K562 (cell line): Measurements from ENCODE around the gene PRDM16. TPM values are rescaled to one million over a fixed set of nuclear protein-coding genes. Genes with fewer than 3 reads are reported as not detected.
A peak's percentile ranks its signal among the peaks of the same experiment; 100 is the strongest.
"Not testable (repeated sequence)": the region's sequence is repeated elsewhere in the genome, so short reads cannot be mapped to it uniquely, and the experiment has no call there.

Experiments
- ATAC-seq: fragments of 200-7000 bp; cut with Tn5 transposase; 3 replicates; pipeline ENCODE4 v1.9.1; 2020; ENCODE audit warnings: moderate library complexity
- BruUV-seq: library from RNA; stranded (reverse); fragments of 400-500 nt; replicated peaks from 2 replicates; lab custom pipeline; 2021; lab: Mats Ljungman, UMichigan
- CTCF ChIA-PET: fragments of 300-600 bp; formaldehyde crosslinking; extraction: SDS; loops from one replicate; lab custom pipeline; 2021; ENCODE audit warnings: low intra/inter-chr PET ratio; lab: Yijun Ruan, JAX
- POLR2A ChIA-PET: fragments of 300-600, 350-650 bp; sonication (Branson Sonifier 250); formaldehyde crosslinking; extraction: SDS; loops from one replicate; lab custom pipeline; 2021; ENCODE audit warnings: antibody characterized with exemption, inconsistent platforms; lab: Yijun Ruan, JAX
- DNase-seq, 4 experiments: peaks; one replicate each; pipeline versions ENCODE4 v3.0.0 to v3.0.0-alpha.2; 2011 to 2018; ENCODE audit warnings: low spot score in 3 of 4, mixed read lengths in 3 of 4; ENCODE audit errors: extremely low read depth in 1 of 4
- FAIRE-seq: peaks from 2 replicates; lab custom pipeline; 2011; peaks lifted over from hg19 to GRCh38; lab: Jason Lieb, UNC
- H2AFZ ChIP-seq: 2 replicates; pipeline ENCODE4 v1.6.0; 2011; ENCODE audit warnings: low read depth, low read length, control low read depth, inconsistent platforms
- H3K27ac ChIP-seq: fragments of 200-600 bp; 3 replicates; pipeline ENCODE4 v1.8.0; 2011; ENCODE audit warnings: low read depth, mild to moderate bottlenecking, control low read depth, inconsistent platforms, low read length, moderate library complexity, mixed read lengths; ENCODE audit errors: extremely low read depth
- H3K27me3 ChIP-seq, 2 experiments: fragments of 300-600 bp in 1 of 2; 2 replicates in 1 of 2; 3 replicates in 1 of 2; pipeline versions ENCODE4 v1.6.0 to v1.8.0; 2011; ENCODE audit warnings: inconsistent platforms in 2 of 2, low read length in 2 of 2, mild to moderate bottlenecking in 1 of 2, mixed read lengths in 1 of 2, moderate library complexity in 1 of 2; ENCODE audit not compliant: control insufficient read depth in 2 of 2, insufficient read depth in 2 of 2
- H3K36me3 ChIP-seq: fragments of 300-600 bp; 3 replicates; pipeline ENCODE4 v1.8.0; 2011; ENCODE audit warnings: mild to moderate bottlenecking, low read length, inconsistent platforms; ENCODE audit not compliant: control insufficient read depth, insufficient read depth
- H3K4me1 ChIP-seq, 2 experiments: fragments of 200-600 bp in 1 of 2; replicated peaks in 1 of 2; 2 replicates in 1 of 2; 3 replicates in 1 of 2; pipeline versions ENCODE4 v1.5.1 to v1.8.0; 2011; ENCODE audit warnings: inconsistent platforms in 2 of 2, low read length in 2 of 2, mild to moderate bottlenecking in 1 of 2, mixed read lengths in 1 of 2, moderate library complexity in 1 of 2; ENCODE audit not compliant: control insufficient read depth in 2 of 2, insufficient read depth in 2 of 2
- H3K4me2 ChIP-seq: 2 replicates; pipeline ENCODE4 v1.6.1; 2011; ENCODE audit warnings: low read length, control low read depth, inconsistent platforms, mixed read lengths; ENCODE audit not compliant: insufficient read depth
- H3K4me3 ChIP-seq: fragments of 200-600 bp; sonication (generic), shearing (Covaris generic); 2 replicates; pipeline ENCODE4 v1.5.1; 2016; ENCODE audit warnings: control low read depth, inconsistent platforms
- H3K79me2 ChIP-seq: fragments of 200-600 bp; 3 replicates; pipeline ENCODE4 v1.8.0; 2011; ENCODE audit warnings: low read length, inconsistent platforms; ENCODE audit not compliant: control insufficient read depth, insufficient read depth
- H3K9ac ChIP-seq, 2 experiments: 2 replicates each; pipeline versions ENCODE4 v1.6.0 to v1.6.1; 2011; ENCODE audit warnings: low read depth in 2 of 2, low read length in 2 of 2, control low read depth in 1 of 2, inconsistent platforms in 1 of 2, mild to moderate bottlenecking in 1 of 2, mixed read lengths in 1 of 2; ENCODE audit not compliant: insufficient read depth in 1 of 2
- H3K9me1 ChIP-seq: one replicate; pipeline ENCODE4 v1.6.0; 2011; ENCODE audit warnings: inconsistent platforms, mild to moderate bottlenecking, low read length, moderate library complexity; ENCODE audit not compliant: control insufficient read depth, insufficient read depth
- H3K9me3 ChIP-seq: replicated peaks from 2 replicates; pipeline ENCODE4 v1.5.1; 2011; ENCODE audit warnings: low read depth, low read length, inconsistent platforms; ENCODE audit not compliant: control insufficient read depth, insufficient read depth
- H4K20me1 ChIP-seq: replicated peaks from 2 replicates; pipeline ENCODE4 v1.6.1; 2011; ENCODE audit warnings: low read length, inconsistent platforms, mixed read lengths; ENCODE audit not compliant: control insufficient read depth, insufficient read depth
- CBFA2T3 ChIP-seq: fragments of 450-650 bp; IDR thresholded peaks from 2 replicates; pipeline ENCODE4 v1.6.1; 2017
- FOXM1 ChIP-seq, 2 experiments: fragments of 450-650 bp in 1 of 2; sonication (generic) in 1 of 2; formaldehyde crosslinking in 1 of 2; IDR thresholded peaks; 2 replicates each; pipeline versions ENCODE4 v1.6.1 to v1.9.0; 2017 to 2022; ENCODE audit warnings: low read depth in 2 of 2, mild to moderate bottlenecking in 2 of 2, missing genetic modification reagents in 1 of 2, moderate library complexity in 1 of 2
- KAT8 ChIP-seq: fragments of 450-650 bp; IDR thresholded peaks from 2 replicates; pipeline ENCODE4 v1.6.1; 2016; ENCODE audit warnings: low read depth, mild to moderate bottlenecking
- MAX ChIP-seq: sonication (generic); formaldehyde crosslinking; IDR thresholded peaks from 2 replicates; pipeline ENCODE4 v1.9.0; 2022; ENCODE audit warnings: mild to moderate bottlenecking, missing genetic modification reagents
- NR2C1 ChIP-seq, 2 experiments: fragments of 450-650 bp; IDR thresholded peaks; 2 replicates each; pipeline ENCODE4 v1.6.1; 2017; ENCODE audit warnings: mild to moderate bottlenecking in 2 of 2, antibody characterized with exemption in 1 of 2, inconsistent platforms in 1 of 2, missing compliant biosample characterization in 1 of 2, missing genetic modification characterization in 1 of 2
- NR2C2 ChIP-seq, 2 experiments: fragments of 200-800 bp in 1 of 2; sonication (Bioruptor generic) in 1 of 2; sonication (generic) in 1 of 2; formaldehyde crosslinking in 1 of 2; IDR thresholded peaks; 2 replicates each; pipeline versions ENCODE4 v1.6.1 to v1.8.0; 2016 to 2022; ENCODE audit warnings: mild to moderate bottlenecking in 1 of 2, missing compliant biosample characterization in 1 of 2, missing genetic modification characterization in 1 of 2, missing genetic modification reagents in 1 of 2
- POLR2G ChIP-seq: fragments of 200-400 bp; formaldehyde crosslinking; IDR thresholded peaks from 2 replicates; pipeline ENCODE4 v1.6.1; 2017; ENCODE audit warnings: low read depth, mild to moderate bottlenecking, antibody characterized with exemption, low read length, moderate library complexity
- RFX7 ChIP-seq: fragments of 250-450 bp; sonication (Bioruptor Pico); IDR thresholded peaks from 2 replicates; pipeline ENCODE4 v1.5.1; 2021; ENCODE audit warnings: mild to moderate bottlenecking
- YY1 ChIP-seq, 3 experiments: IDR thresholded peaks; 2 replicates each; pipeline ENCODE4 v1.6.1; 2011; ENCODE audit warnings: low read length in 2 of 3, mild to moderate bottlenecking in 2 of 3, moderate library complexity in 2 of 3, borderline replicate concordance in 1 of 3, control low read depth in 1 of 3, low read depth in 1 of 3; ENCODE audit not compliant: insufficient read depth in 3 of 3, insufficient replicate concordance in 2 of 3, control insufficient read depth in 1 of 3, insufficient read length in 1 of 3; ENCODE audit errors: extremely low read depth in 1 of 3
- ZNF121 ChIP-seq: sonication (generic); formaldehyde crosslinking; conservative IDR thresholded peaks from 2 replicates; pipeline ENCODE4 v1.8.0; 2022; ENCODE audit warnings: missing genetic modification reagents
- ZNF316 ChIP-seq: fragments of 450-650 bp; IDR thresholded peaks from 2 replicates; pipeline ENCODE4 v1.6.1; 2016
- WGBS: fragments of 100-300 bp; shearing (Covaris generic); methylation state at CpG from one replicate; pipeline ENCODE4 v1.1.6; 2016; ENCODE audit warnings: low coverage, mixed read lengths; ENCODE audit not compliant: insufficient coverage; ENCODE audit errors: missing lambda C conversion rate; 5-methylcytosine and 5-hydroxymethylcytosine counted together
- in situ Hi-C: fragments of 300-500 bp; cut with MboI; formaldehyde crosslinking; loops from 4 replicates; pipeline ENCODE4 v1.15.0; 2018; ENCODE audit warnings: inconsistent platforms, mixed read lengths
- intact Hi-C: fragments of 100-400 bp; cut with micrococcal nuclease; formaldehyde crosslinking; loops from 2 replicates; pipeline ENCODE4 v1.14.2; 2022
- polyA plus RNA-seq, 8 experiments: library from polyadenylated mRNA; depleted of rRNA in 4 of 8; stranded (reverse) in 5 of 8; unstranded in 3 of 8; fragments of >200 nt; fragmentation: Nextera tagmentation in 2 of 8; fragmentation: Illumina TruSeq in 1 of 8; extraction: Ambion mirVana in 2 of 8; extraction: Trizol in 1 of 8; gene quantifications; 2 replicates each; pipeline versions ENCODE4 v1.2.1 to v1.2.3, GENCODE V29; 2011 to 2014; ENCODE audit warnings: inconsistent platforms in 1 of 8, missing spikeins in 1 of 8
- total RNA-seq, 7 experiments: library from RNA; depleted of rRNA in 6 of 7; stranded (reverse); fragments of >200 nt in 6 of 7; fragmentation: Illumina TruSeq in 2 of 7; extraction: Trizol in 2 of 7; gene quantifications; 2 replicates each; pipeline versions ENCODE4 v1.2.1 to v1.2.3, GENCODE V29; 2011 to 2021; ENCODE audit warnings: low replicate concordance in 1 of 7

Gene PRDM16
- total and polyA plus RNA-seq, 9 of the 15 experiments (the other 6 are each of a cell fraction or from before 2014, with no cell fraction given): 0.10 to 0.27 TPM; not detected in 7

DNA sequence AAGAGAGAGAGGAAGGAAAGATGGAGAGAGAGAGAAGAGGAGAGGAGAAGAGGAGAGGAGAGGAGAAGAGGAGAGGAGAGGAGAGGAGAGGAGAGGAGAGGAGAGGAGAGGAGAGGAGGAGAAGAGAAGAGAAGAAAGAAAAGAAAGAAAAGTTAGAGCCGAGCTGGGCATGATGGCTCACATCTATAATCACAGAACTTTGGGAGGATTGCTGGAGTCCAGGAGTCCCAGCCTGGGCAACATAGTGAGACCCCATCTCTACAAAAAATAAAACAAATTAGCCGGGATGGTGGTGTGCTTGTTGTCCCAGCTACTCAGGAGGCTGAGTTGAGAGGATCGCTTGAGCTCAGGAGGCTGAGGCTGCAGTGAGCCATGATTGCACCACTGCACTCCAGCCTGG is 171.0 kb downstream of the PRDM16 start:
- CTCF ChIA-PET: not testable (repeated sequence)

DNA sequence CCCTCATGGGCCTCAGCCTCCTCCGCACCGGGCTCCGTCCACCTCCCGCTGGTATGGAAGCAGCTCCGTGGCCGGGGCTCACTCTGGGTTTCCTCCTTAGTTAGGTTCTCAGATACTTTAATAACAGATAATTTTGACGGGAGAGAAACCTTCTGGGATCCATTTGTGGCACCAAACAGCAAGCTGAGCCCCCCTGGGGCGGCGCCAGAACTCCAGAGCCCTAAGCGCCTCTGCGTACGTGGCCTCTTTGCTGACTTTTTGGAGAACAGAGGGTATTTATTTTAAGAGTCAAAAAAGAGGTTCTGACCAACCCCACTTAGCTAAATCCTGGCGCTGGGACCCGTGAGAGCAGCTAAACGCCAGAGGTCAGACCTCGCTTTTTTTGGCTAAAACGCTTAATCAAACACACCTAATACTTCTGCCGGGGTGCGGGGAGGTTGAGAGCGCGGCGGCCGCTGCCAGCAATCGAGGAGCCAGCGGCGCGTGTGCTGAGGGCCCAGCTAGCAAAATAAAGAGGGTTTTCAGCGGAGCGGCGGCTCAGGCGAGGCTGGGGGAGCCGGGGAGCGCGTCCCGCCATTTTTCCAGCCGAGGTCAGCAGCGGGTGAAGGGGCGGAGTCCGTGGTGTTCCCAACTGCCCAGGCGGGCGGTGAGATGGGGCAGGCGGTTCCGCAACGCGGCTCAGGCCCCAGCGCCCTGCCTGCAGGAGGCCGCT is 171.7 kb downstream of the PRDM16 start:
- POLR2A ChIA-PET: interaction anchor here (0.7 to 1.5 kb wide), 2 partner anchors 9 to 110 kb away, joined by 3 to 7 read pairs; no protein-coding TSS in a partner anchor
- H3K4me2 ChIP-seq: peak overlapping the region; percentile 33; the same call in 1 of the 2 replicates
- H3K9me3 ChIP-seq: no peaks in the 10 kb centered on the region
- intact Hi-C loops: no loop called here
- FAIRE-seq (no peak), DNase-seq (peak; percentile 28 to 64 (median 60)), ATAC-seq (peak; percentile 76)
- peak overlapping the region in 1 of 2 experiments; percentile 73; a peak in 2 of 4 replicates for H3K9ac ChIP-seq
- H3K36me3 ChIP-seq: no peaks in the 10 kb centered on the region
- BruUV-seq: no TSS peak
- no peak overlapping the region for H3K27ac ChIP-seq
- in situ Hi-C loops: no loop called here
- H3K4me3 ChIP-seq: no peak overlapping the region
- peaks cover 14% of the 10 kb centered on the region for H4K20me1 ChIP-seq
- peaks cover 47 to 77% of the 10 kb centered on the region in 2 experiments; a peak in 4 of 5 replicates for H3K27me3 ChIP-seq
- no peaks in the 10 kb centered on the region for H3K79me2 ChIP-seq
- 10% methylated on average over 46 of the region's 47 CpGs for WGBS
- peak overlapping the region; percentile 32; the same call in 1 of the 2 replicates for H2AFZ ChIP-seq
- no peaks in the 10 kb centered on the region for H3K9me1 ChIP-seq
- CTCF ChIA-PET: no interaction called here
- peaks cover 0 to 22% of the 10 kb centered on the region in 2 experiments; a peak in 2 of 5 replicates for H3K4me1 ChIP-seq
- TF ChIP-seq YY1 (IDR thresholded peaks at IDR 0.05; ENCODE audit: borderline replicate concordance in 1 of 3, control insufficient read depth in 1 of 3, extremely low read depth in 1 of 3, insufficient read depth in 3 of 3, insufficient read length in 1 of 3, insufficient replicate concordance in 2 of 3, low read depth in 1 of 3, low read length in 2 of 3): peak in 2 of 3 experiments; percentile 29 to 78
- TF ChIP-seq CBFA2T3: no peak
- peak; percentile 59 for TF ChIP-seq MAX (CRISPR knock-in tag)
- TF ChIP-seq NR2C1 (IDR thresholded peaks at IDR 0.05): no peak
- 0 out of 2 replicates have a peak, but pooled peaks have one; percentile 45 for TF ChIP-seq NR2C1 (tag; IDR thresholded peaks at IDR 0.05)
- TF ChIP-seq FOXM1 (IDR thresholded peaks at IDR 0.05; ENCODE audit: low read depth): no peak
- TF ChIP-seq FOXM1 (CRISPR knock-in tag; IDR thresholded peaks at IDR 0.05; ENCODE audit: low read depth): no peak
- no peak for TF ChIP-seq NR2C2 (CRISPR knock-in tag; IDR thresholded peaks at IDR 0.05)
- peak; percentile 49 for TF ChIP-seq NR2C2 (tag; IDR thresholded peaks at IDR 0.05)
- TF ChIP-seq KAT8: no peak
- TF ChIP-seq POLR2G: peak; percentile 67
- TF ChIP-seq ZNF316: peak; percentile 48
- no peak for TF ChIP-seq RFX7 (CRISPR knock-in tag)

More for the DNA sequence above, 171.0 kb downstream of the PRDM16 start:
- H3K4me2 ChIP-seq, H4K20me1 ChIP-seq, H3K4me3 ChIP-seq, H3K36me3 ChIP-seq, H3K27ac ChIP-seq, in situ Hi-C loops, H3K9me3 ChIP-seq, H3K79me2 ChIP-seq, DNase-seq, intact Hi-C loops, H3K9me1 ChIP-seq: not testable (repeated sequence)
- H3K27me3 ChIP-seq: peaks cover 44 to 75% of the 10 kb centered on the region in 2 experiments; a peak in 4 of 5 replicates
- peak; percentile 35; the same call in 1 of the 2 replicates for TF ChIP-seq ZNF121
- TF ChIP-seq, all 486 proteins: peak for 1; not testable (repeated sequence) for 485
- POLR2A ChIA-PET: interaction anchor here (1.2 to 1.5 kb wide), 2 partner anchors 8 to 12 kb away, joined by 3 to 5 read pairs; no protein-coding TSS in a partner anchor
- 3% methylated on average over 3 of the region's 3 CpGs for WGBS
- H3K4me1 ChIP-seq: peaks cover 0 to 22% of the 10 kb centered on the region in 2 experiments; a peak in 2 of 5 replicates
- BruUV-seq, H2AFZ ChIP-seq, H3K9ac ChIP-seq, FAIRE-seq, ATAC-seq: not testable (repeated sequence)
